HEK293 (cell line): Measurements from ENCODE around the gene FAM240A.

Experiments
- CTCF ChIA-PET: fragments of 350-600 bp; formaldehyde crosslinking; extraction: SDS; loops from one replicate; lab custom pipeline; 2021; ENCODE audit warnings: antibody characterized with exemption; lab: Yijun Ruan, JAX
- POLR2A ChIA-PET: fragments of 300-600 bp; formaldehyde crosslinking; extraction: SDS; loops from one replicate; lab custom pipeline; 2020; ENCODE audit warnings: antibody characterized with exemption, inconsistent platforms; lab: Yijun Ruan, JAX
- H3K27ac ChIP-seq: fragments of 200-500 bp; sonication (Bioruptor generic); 2 replicates; pipeline ENCODE4 v1.5.1; 2014; ENCODE audit warnings: low read depth, low read length, control low read depth, inconsistent platforms; ENCODE audit errors: extremely low read depth
- H3K36me3 ChIP-seq, 2 experiments: fragments of 200-500 bp in 1 of 2; sonication (Bioruptor generic) in 1 of 2; 1 replicate in 1 of 2; 2 replicates in 1 of 2; pipeline ENCODE4 v1.5.1; 2014 to 2017; ENCODE audit warnings: inconsistent platforms in 2 of 2, low read length in 2 of 2; ENCODE audit not compliant: control insufficient read depth in 2 of 2, insufficient read depth in 1 of 2
- H3K4me1 ChIP-seq: fragments of 200-500 bp; sonication (Bioruptor generic); 2 replicates; pipeline ENCODE4 v1.5.1; 2014; ENCODE audit warnings: mild to moderate bottlenecking, low read length, inconsistent platforms; ENCODE audit not compliant: control insufficient read depth, insufficient read depth
- H3K4me3 ChIP-seq: 2 replicates; pipeline ENCODE4 v1.5.1; 2011; ENCODE audit warnings: low read depth, mild to moderate bottlenecking, control low read depth, low read length, moderate library complexity
- H3K9me3 ChIP-seq: fragments of 200-500 bp; sonication (Bioruptor generic); 2 replicates; pipeline ENCODE4 v1.5.1; 2014; ENCODE audit warnings: low read depth, low read length, inconsistent platforms; ENCODE audit not compliant: control insufficient read depth, insufficient read depth
- EGR2 ChIP-seq: fragments of 450-650 bp; formaldehyde crosslinking; IDR thresholded peaks from 2 replicates; pipeline ENCODE4 v1.5.1; 2016; ENCODE audit warnings: low read depth, missing biosample characterization, missing genetic modification characterization
- KLF10 ChIP-seq: fragments of 450-650 bp; IDR thresholded peaks from 2 replicates; pipeline ENCODE4 v1.5.1; 2018; ENCODE audit warnings: missing biosample characterization, mild to moderate bottlenecking, missing genetic modification characterization
- ZBTB8A ChIP-seq: fragments of 450-650 bp; formaldehyde crosslinking; IDR thresholded peaks from 2 replicates; pipeline ENCODE4 v1.5.1; 2016; ENCODE audit warnings: missing biosample characterization, missing genetic modification characterization
- ZEB2 ChIP-seq: fragments of 450-650 bp; formaldehyde crosslinking; IDR thresholded peaks from 2 replicates; pipeline ENCODE4 v1.5.1; 2016; ENCODE audit warnings: missing biosample characterization, missing genetic modification characterization
- ZFP3 ChIP-seq: fragments of 450-650 bp; formaldehyde crosslinking; IDR thresholded peaks from 2 replicates; pipeline ENCODE4 v1.5.1; 2016; ENCODE audit warnings: low read depth, missing biosample characterization, missing genetic modification characterization
- ZNF157 ChIP-seq: fragments of 450-650 bp; formaldehyde crosslinking; IDR thresholded peaks from 2 replicates; pipeline ENCODE4 v1.5.1; 2016; ENCODE audit warnings: missing biosample characterization, missing genetic modification characterization
- ZNF211 ChIP-seq: fragments of 450-650 bp; formaldehyde crosslinking; IDR thresholded peaks from 2 replicates; pipeline ENCODE4 v1.5.1; 2016; ENCODE audit warnings: low read depth, missing biosample characterization, missing genetic modification characterization
- ZNF394 ChIP-seq: fragments of 450-650 bp; formaldehyde crosslinking; IDR thresholded peaks from 2 replicates; pipeline ENCODE4 v1.5.1; 2016; ENCODE audit warnings: missing biosample characterization, missing genetic modification characterization, mild to moderate bottlenecking, moderate library complexity, borderline replicate concordance
- ZNF404 ChIP-seq: fragments of 450-650 bp; formaldehyde crosslinking; IDR thresholded peaks from 2 replicates; pipeline ENCODE4 v1.5.1; 2017; ENCODE audit warnings: missing biosample characterization, missing genetic modification characterization
- ZNF416 ChIP-seq: fragments of 450-650 bp; formaldehyde crosslinking; IDR thresholded peaks from 2 replicates; pipeline ENCODE4 v1.5.1; 2016; ENCODE audit warnings: missing biosample characterization, missing genetic modification characterization
- ZNF426 ChIP-seq: fragments of 450-650 bp; formaldehyde crosslinking; IDR thresholded peaks from 2 replicates; pipeline ENCODE4 v1.5.1; 2017; ENCODE audit warnings: missing biosample characterization, missing genetic modification characterization, mild to moderate bottlenecking, inconsistent platforms, moderate library complexity
- ZNF521 ChIP-seq: fragments of 450-650 bp; formaldehyde crosslinking; IDR thresholded peaks from 2 replicates; pipeline ENCODE4 v1.5.1; 2017; ENCODE audit warnings: missing biosample characterization, mild to moderate bottlenecking, missing genetic modification characterization
- ZNF548 ChIP-seq: fragments of 450-650 bp; formaldehyde crosslinking; IDR thresholded peaks from 2 replicates; pipeline ENCODE4 v1.5.1; 2016; ENCODE audit warnings: missing biosample characterization, missing genetic modification characterization
- ZNF549 ChIP-seq: fragments of 450-650 bp; IDR thresholded peaks from 2 replicates; pipeline ENCODE4 v1.5.1; 2018; ENCODE audit warnings: missing biosample characterization, missing genetic modification characterization, mild to moderate bottlenecking, inconsistent platforms, moderate library complexity
- ZNF600 ChIP-seq: fragments of 450-650 bp; formaldehyde crosslinking; IDR thresholded peaks from 2 replicates; pipeline ENCODE4 v1.5.1; 2016; ENCODE audit warnings: missing biosample characterization, missing genetic modification characterization
- ZNF623 ChIP-seq: fragments of 450-650 bp; formaldehyde crosslinking; IDR thresholded peaks from 2 replicates; pipeline ENCODE4 v1.5.1; 2016; ENCODE audit warnings: missing biosample characterization, missing genetic modification characterization
- ZNF624 ChIP-seq: fragments of 450-650 bp; formaldehyde crosslinking; IDR thresholded peaks from 2 replicates; pipeline ENCODE4 v1.5.1; 2017; ENCODE audit warnings: missing biosample characterization, missing genetic modification characterization
- ZNF629 ChIP-seq: fragments of 450-650 bp; formaldehyde crosslinking; IDR thresholded peaks from 2 replicates; pipeline ENCODE4 v1.5.1; 2017; ENCODE audit warnings: missing biosample characterization, missing genetic modification characterization
- ZNF677 ChIP-seq: fragments of 450-650 bp; IDR thresholded peaks from 2 replicates; pipeline ENCODE4 v1.5.0; 2018; ENCODE audit warnings: missing biosample characterization, mild to moderate bottlenecking, missing genetic modification characterization, moderate library complexity
- ZNF776 ChIP-seq: fragments of 450-650 bp; formaldehyde crosslinking; IDR thresholded peaks from 2 replicates; pipeline ENCODE4 v1.5.0; 2017; ENCODE audit warnings: missing biosample characterization, missing genetic modification characterization, borderline replicate concordance
- ZNF785 ChIP-seq: fragments of 450-650 bp; formaldehyde crosslinking; IDR thresholded peaks from 2 replicates; pipeline ENCODE4 v1.5.1; 2016; ENCODE audit warnings: missing biosample characterization, missing genetic modification characterization
- TF ChIP-seq, protein P1 (sequence below): IDR thresholded peaks from 2 replicates; pipeline ENCODE4 v1.6.1; 2011; ENCODE audit warnings: mild to moderate bottlenecking, low read depth, low read length, borderline replicate concordance
- TF ChIP-seq, protein P2 (sequence below): fragments of 450-650 bp; formaldehyde crosslinking; conservative IDR thresholded peaks from 2 replicates; pipeline ENCODE4 v1.5.1; 2016; ENCODE audit warnings: low read depth, missing biosample characterization, missing genetic modification characterization
- TF ChIP-seq, protein P3 (sequence below): fragments of 450-650 bp; formaldehyde crosslinking; IDR thresholded peaks from 2 replicates; pipeline ENCODE4 v1.5.1; 2016; ENCODE audit warnings: missing biosample characterization, missing genetic modification characterization, borderline replicate concordance
- TF ChIP-seq, protein P4 (sequence below): fragments of 450-650 bp; formaldehyde crosslinking; IDR thresholded peaks from 2 replicates; pipeline ENCODE4 v1.5.1; 2016; ENCODE audit warnings: missing biosample characterization, missing genetic modification characterization

The FAM240A gene

DNA sequence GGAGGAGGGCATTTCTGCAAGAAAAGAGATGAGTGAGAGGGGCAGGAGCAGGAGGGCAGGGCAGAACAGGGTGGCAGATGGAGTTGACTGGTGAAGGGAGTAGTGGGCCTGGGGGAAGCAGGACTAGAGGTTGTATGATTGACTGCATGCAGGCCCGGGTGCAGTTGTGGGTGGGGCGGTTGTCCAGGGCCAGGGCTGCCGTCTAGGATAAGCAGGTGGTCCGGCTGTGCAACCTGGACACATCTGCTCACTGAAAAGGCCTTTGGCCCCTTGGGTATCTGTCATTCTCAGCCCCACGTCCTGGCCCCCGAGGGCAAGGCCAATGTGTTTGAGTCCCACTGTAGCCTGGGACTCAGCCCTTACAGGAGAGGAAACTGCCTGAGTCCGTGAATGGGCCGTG lies 55.8 kb downstream of the FAM240A start (continued):
- TF ChIP-seq ZNF394 = no peak
- TF ChIP-seq, protein P1, sequence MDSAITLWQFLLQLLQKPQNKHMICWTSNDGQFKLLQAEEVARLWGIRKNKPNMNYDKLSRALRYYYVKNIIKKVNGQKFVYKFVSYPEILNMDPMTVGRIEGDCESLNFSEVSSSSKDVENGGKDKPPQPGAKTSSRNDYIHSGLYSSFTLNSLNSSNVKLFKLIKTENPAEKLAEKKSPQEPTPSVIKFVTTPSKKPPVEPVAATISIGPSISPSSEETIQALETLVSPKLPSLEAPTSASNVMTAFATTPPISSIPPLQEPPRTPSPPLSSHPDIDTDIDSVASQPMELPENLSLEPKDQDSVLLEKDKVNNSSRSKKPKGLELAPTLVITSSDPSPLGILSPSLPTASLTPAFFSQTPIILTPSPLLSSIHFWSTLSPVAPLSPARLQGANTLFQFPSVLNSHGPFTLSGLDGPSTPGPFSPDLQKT = no peak
- TF ChIP-seq ZNF521 (tag by site-specific recombination) = no peak
- no peak for TF ChIP-seq ZFP3 (tag by site-specific recombination)
- TF ChIP-seq ZNF426 (tag by site-specific recombination) = no peak
- TF ChIP-seq EGR2 = no peak
- no peak for TF ChIP-seq ZNF785 (tag by site-specific recombination)
- no peak for TF ChIP-seq ZNF677 (tag by site-specific recombination)
- TF ChIP-seq, protein P2, sequence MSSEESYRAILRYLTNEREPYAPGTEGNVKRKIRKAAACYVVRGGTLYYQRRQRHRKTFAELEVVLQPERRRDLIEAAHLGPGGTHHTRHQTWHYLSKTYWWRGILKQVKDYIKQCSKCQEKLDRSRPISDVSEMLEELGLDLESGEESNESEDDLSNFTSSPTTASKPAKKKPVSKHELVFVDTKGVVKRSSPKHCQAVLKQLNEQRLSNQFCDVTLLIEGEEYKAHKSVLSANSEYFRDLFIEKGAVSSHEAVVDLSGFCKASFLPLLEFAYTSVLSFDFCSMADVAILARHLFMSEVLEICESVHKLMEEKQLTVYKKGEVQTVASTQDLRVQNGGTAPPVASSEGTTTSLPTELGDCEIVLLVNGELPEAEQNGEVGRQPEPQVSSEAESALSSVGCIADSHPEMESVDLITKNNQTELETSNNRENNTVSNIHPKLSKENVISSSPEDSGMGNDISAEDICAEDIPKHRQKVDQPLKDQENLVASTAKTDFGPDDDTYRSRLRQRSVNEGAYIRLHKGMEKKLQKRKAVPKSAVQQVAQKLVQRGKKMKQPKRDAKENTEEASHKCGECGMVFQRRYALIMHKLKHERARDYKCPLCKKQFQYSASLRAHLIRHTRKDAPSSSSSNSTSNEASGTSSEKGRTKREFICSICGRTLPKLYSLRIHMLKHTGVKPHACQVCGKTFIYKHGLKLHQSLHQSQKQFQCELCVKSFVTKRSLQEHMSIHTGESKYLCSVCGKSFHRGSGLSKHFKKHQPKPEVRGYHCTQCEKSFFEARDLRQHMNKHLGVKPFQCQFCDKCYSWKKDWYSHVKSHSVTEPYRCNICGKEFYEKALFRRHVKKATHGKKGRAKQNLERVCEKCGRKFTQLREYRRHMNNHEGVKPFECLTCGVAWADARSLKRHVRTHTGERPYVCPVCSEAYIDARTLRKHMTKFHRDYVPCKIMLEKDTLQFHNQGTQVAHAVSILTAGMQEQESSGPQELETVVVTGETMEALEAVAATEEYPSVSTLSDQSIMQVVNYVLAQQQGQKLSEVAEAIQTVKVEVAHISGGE (tag by site-specific recombination) = no peak
- no peak for TF ChIP-seq ZNF624 (tag by site-specific recombination)
- TF ChIP-seq ZNF404 (tag by site-specific recombination) = no peak
- TF ChIP-seq, protein P3, sequence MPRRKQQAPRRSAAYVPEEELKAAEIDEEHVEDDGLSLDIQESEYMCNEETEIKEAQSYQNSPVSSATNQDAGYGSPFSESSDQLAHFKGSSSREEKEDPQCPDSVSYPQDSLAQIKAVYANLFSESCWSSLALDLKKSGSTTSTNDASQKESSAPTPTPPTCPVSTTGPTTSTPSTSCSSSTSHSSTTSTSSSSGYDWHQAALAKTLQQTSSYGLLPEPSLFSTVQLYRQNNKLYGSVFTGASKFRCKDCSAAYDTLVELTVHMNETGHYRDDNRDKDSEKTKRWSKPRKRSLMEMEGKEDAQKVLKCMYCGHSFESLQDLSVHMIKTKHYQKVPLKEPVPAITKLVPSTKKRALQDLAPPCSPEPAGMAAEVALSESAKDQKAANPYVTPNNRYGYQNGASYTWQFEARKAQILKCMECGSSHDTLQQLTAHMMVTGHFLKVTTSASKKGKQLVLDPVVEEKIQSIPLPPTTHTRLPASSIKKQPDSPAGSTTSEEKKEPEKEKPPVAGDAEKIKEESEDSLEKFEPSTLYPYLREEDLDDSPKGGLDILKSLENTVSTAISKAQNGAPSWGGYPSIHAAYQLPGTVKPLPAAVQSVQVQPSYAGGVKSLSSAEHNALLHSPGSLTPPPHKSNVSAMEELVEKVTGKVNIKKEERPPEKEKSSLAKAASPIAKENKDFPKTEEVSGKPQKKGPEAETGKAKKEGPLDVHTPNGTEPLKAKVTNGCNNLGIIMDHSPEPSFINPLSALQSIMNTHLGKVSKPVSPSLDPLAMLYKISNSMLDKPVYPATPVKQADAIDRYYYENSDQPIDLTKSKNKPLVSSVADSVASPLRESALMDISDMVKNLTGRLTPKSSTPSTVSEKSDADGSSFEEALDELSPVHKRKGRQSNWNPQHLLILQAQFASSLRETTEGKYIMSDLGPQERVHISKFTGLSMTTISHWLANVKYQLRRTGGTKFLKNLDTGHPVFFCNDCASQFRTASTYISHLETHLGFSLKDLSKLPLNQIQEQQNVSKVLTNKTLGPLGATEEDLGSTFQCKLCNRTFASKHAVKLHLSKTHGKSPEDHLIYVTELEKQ (tag by site-specific recombination) = no peak
- no peak for TF ChIP-seq ZNF211 (tag by site-specific recombination)

DNA sequence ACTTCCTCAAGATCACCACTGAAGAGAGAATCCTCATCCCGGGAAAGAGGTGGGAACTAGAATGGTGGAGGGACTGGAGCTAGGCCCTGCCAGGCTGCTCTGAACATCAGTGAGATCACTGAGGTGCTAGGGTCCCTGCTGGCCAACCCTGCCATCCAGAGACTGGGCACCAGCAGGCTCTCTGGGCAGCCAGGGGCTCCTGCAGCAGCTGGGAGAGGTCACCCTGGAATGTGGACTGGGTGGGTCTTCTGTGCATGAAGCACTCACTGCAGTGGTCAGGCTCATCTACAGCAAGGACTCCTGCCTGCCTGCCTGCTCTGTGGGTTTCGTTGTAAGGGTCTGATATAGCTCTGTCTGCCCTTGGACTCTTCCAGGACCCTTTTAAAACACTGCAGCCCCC lies 56.3 kb downstream of the FAM240A start:
- CTCF ChIA-PET = no interaction called here
- TF ChIP-seq ZNF157 (tag by site-specific recombination) (no peak), ZNF416 (tag by site-specific recombination) (no peak), KLF10 (no peak), ZNF600 (tag by site-specific recombination) (no peak), ZNF776 (tag by site-specific recombination) (no peak), ZNF521 (tag by site-specific recombination) (no peak), ZNF549 (tag by site-specific recombination) (no peak), ZEB2 (tag by site-specific recombination) (no peak), ZNF548 (tag by site-specific recombination) (no peak), ZNF623 (tag by site-specific recombination) (no peak), ZBTB8A (tag by site-specific recombination) (no peak), ZNF629 (tag by site-specific recombination) (no peak)
- TF ChIP-seq, protein P4, sequence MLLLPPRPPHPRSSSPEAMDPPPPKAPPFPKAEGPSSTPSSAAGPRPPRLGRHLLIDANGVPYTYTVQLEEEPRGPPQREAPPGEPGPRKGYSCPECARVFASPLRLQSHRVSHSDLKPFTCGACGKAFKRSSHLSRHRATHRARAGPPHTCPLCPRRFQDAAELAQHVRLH (tag by site-specific recombination) = no peak
- Histone ChIP-seq H3K9me3 (no peaks in the 10 kb centered on the region), H3K36me3 (no peaks in the 10 kb centered on the region), H3K4me1 (no peaks in the 10 kb centered on the region; the same call in 1 of the 2 replicates), H3K4me3 (no peak overlapping the region), H3K27ac (no peak overlapping the region)
- POLR2A ChIA-PET = no interaction called here
